SK-N-MC (cell line): ENCODE results near the gene CD244.

Experiments used
- EZH2 ChIP-seq: fragments of 200-600 bp; sonication (generic); IDR thresholded peaks from one replicate; pipeline ENCODE4 v1.6.1; 2017; ENCODE audit warnings: antibody characterized with exemption
- POLR2AphosphoS5 ChIP-seq: IDR thresholded peaks from 2 replicates; pipeline ENCODE4 v1.6.1; 2012; ENCODE audit warnings: mild to moderate bottlenecking, low read depth, low read length, borderline replicate concordance

DNA sequence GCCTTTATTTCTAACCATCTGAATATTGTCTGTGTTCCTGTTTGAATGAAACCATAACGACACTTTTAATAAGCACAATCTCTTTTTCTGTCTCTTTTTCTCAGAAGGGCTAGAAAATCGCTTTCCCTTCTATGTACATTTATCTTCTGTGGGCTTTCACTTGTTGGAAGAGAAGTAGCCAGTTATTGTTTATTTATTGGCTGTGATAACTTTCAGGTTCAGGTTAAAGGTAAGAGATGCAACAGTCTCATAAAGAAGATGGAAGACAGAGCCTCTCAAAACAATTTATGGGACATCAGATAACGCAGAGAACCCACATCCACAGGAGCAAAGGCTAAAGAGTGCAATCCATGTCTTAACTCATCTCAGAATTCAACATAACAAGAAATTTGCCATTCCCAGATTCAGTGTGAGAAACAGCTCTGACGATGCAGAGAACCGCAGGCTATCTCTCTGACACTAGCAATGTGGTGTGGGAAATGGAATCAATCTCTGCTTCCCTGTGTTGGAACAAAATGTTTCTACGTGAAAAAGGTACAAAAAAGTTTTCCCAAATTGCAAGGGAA lies 4.1 kb upstream of the CD244 start:
- no peak for TF ChIP-seq EZH2
- TF ChIP-seq POLR2AphosphoS5 = no peak
